Activated CD4-positive, alpha-beta T cell treated with anti-CD3 and anti-CD28 coated beads for 36 hours (primary cell): Measurements from ENCODE around the gene PPP2R3A. TPM values are rescaled to one million over a fixed set of nuclear protein-coding genes. Genes with fewer than 3 reads are reported as not detected.
A peak's percentile ranks its signal among the peaks of the same experiment; 100 is the strongest.
"Not testable (repeated sequence)": the region's sequence is repeated elsewhere in the genome, so short reads cannot be mapped to it uniquely, and the experiment has no call there.

Experiments used
- ATAC-seq: fragments of 200-7000 bp; cut with Tn5 transposase; one replicate; pipeline ENCODE4 v1.10.0; 2021; ENCODE audit warnings: mild to moderate bottlenecking, moderate library complexity
- CTCF ChIA-PET: fragments of 350-600 bp; sonication (Branson Sonifier 250); formaldehyde crosslinking; loops from one replicate; lab custom pipeline; 2021; ENCODE audit warnings: antibody characterized with exemption; lab: Charles Lee
- POLR2A ChIA-PET: fragments of 350-600 bp; sonication (Branson Sonifier 250); formaldehyde crosslinking; loops from one replicate; lab custom pipeline; 2021; ENCODE audit warnings: antibody characterized with exemption, inconsistent platforms; lab: Charles Lee
- DNase-seq: peaks from one replicate; pipeline ENCODE4 v3.0.0-alpha.2; 2020
- H3K27ac Mint-ChIP-seq: one replicate; pipeline ENCODE4 v1.8.0; 2021; ENCODE audit warnings: mixed read lengths
- H3K27me3 Mint-ChIP-seq: one replicate; pipeline ENCODE4 v1.8.0; 2021; ENCODE audit warnings: mixed read lengths
- H3K36me3 Mint-ChIP-seq: one replicate; pipeline ENCODE4 v1.8.0; 2021; ENCODE audit warnings: low read depth, mixed read lengths
- H3K4me1 Mint-ChIP-seq: one replicate; pipeline ENCODE4 v1.8.0; 2021; ENCODE audit warnings: mixed read lengths
- H3K4me3 Mint-ChIP-seq: one replicate; pipeline ENCODE4 v1.8.0; 2021; ENCODE audit warnings: mild to moderate bottlenecking, moderate library complexity, mixed read lengths
- H3K9me3 Mint-ChIP-seq: one replicate; pipeline ENCODE4 v1.8.0; 2021; ENCODE audit warnings: low read depth, mixed read lengths
- intact Hi-C, 2 experiments: fragments of 100-400 bp; cut with DNase I in 1 of 2; cut with micrococcal nuclease in 1 of 2; formaldehyde crosslinking; loops; one replicate each; pipeline versions ENCODE4 v1.14.2 to v1.15.1; 2022 to 2024; cut with DNase I, micrococcal nuclease
- total RNA-seq, 2 experiments: library from RNA; stranded (reverse); gene quantifications; one replicate each; pipeline ENCODE4 v1.2.3, GENCODE V29; 2021

The PPP2R3A gene
- total RNA-seq, 2 experiments from 2014 or later, result 0.18 to 0.51 TPM

DNA sequence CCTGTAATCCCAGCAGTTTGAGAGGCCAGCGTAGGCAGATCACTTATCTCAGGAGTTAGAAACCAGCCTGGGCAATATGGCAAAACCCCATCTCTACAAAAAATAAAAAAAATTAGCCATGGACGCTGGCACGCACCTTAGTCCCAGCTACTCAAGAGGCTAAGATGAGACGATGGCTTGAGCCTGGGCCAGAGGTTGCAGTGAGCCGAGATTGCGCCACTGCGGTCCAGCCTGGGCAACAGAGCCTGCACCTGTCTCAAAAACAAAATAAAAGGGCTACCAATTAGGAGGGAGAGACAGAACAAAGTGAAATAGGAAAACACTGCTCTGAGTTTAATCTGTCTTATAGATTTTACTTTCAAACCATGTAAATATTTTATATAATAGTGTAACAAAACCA, 196.8 kb downstream of the PPP2R3A start:
- ChIA-PET CTCF (no interaction called here), POLR2A (no interaction called here)
- H3K4me1 Mint-ChIP-seq, result peaks cover 71% of the 10 kb centered on the region
- H3K4me3 Mint-ChIP-seq, result no peak overlapping the region
- H3K27me3 Mint-ChIP-seq, result no peaks in the 10 kb centered on the region
- H3K27ac Mint-ChIP-seq, result no peak overlapping the region
- ATAC-seq (no peak), DNase-seq (no peak)
- intact Hi-C loops, result no loop called here
- H3K9me3 Mint-ChIP-seq, result peaks cover 1% of the 10 kb centered on the region
- peaks cover 23% of the 10 kb centered on the region for H3K36me3 Mint-ChIP-seq

DNA sequence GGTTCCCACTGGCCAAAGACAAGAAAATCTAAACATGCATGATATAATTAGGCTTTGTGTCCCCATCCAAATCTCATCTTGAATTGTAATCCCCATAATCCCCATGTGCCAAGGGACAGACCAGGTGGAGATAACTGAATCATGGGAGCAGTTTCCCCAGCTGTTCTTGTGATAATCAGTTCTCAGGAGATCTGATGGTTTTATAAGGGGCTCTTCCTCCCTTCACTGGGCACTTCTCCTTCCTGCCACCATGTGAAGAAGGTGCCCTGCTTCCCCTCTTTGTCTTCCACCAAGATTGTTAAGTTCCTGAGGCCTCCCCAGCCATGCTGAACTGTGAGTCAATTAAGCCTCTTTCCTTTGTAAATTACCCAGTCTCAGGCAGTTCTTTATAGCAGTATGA, 198.1 kb downstream of the PPP2R3A start:
- ATAC-seq, intact Hi-C loops, H3K9me3 Mint-ChIP-seq, H3K27me3 Mint-ChIP-seq, DNase-seq, H3K4me3 Mint-ChIP-seq: not testable (repeated sequence)
- Mint-ChIP-seq H3K27ac (peak overlapping the region; percentile 82), H3K36me3 (peaks cover 23% of the 10 kb centered on the region), H3K4me1 (peaks cover 72% of the 10 kb centered on the region)
- ChIA-PET CTCF (interaction anchor here (0.8 kb wide), 1 partner anchor 9 kb away, joined by 3 read pairs; no protein-coding TSS in a partner anchor), POLR2A (interaction anchor here (0.5 kb wide), 1 partner anchor 32 kb away, joined by 3 read pairs; the partner anchor contains the start of gene MSL2)

DNA sequence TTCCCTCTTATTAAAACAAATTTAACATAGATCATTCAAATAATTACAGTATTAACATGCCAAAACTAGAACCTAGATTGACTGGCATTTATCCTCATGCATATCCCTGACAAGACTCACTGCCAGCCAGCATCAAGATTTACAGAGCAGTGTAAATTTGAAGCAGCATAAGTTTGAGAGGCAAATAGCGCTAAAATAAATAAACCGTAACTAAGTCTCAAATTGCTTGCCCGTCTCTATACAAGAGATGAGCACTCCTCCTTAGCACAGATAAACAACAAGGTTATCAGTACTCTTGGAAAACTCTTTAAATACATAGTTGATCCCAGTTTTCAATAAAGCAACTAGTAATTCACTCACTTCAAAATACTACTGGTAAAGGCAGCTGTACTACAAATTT, 201.0 kb downstream of the PPP2R3A start:
- Mint-ChIP-seq H3K36me3 (peaks cover 14% of the 10 kb centered on the region), H3K4me1 (peaks cover 61% of the 10 kb centered on the region), H3K27ac (no peak overlapping the region), H3K4me3 (no peak overlapping the region), H3K9me3 (no peaks in the 10 kb centered on the region), H3K27me3 (no peaks in the 10 kb centered on the region)
- ATAC-seq (no peak), DNase-seq (no peak)
- intact Hi-C loops, result no loop called here
- ChIA-PET POLR2A (no interaction called here), CTCF (no interaction called here)

DNA sequence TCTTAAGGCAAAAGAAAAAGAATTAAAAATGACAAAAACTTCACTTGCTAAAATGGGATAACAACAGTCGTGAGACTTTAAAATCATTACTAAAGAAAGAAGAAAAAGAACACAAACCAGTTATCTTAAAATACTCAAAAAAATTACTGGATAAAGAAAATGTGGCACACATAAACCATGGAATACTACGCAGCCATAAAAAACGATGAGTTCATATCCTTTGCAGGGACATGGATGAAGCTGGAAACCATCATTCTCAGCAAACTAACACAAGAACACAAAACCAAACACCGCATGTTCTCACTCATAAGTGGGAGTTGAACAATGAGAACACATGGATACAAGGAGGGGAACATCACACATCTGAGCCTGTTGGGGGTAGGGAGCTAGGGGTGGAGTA, 202.7 kb downstream of the PPP2R3A start:
- intact Hi-C loops, H3K9me3 Mint-ChIP-seq, DNase-seq, H3K27me3 Mint-ChIP-seq, ATAC-seq, POLR2A ChIA-PET, H3K4me3 Mint-ChIP-seq: not testable (repeated sequence)
- H3K27ac Mint-ChIP-seq, result peak overlapping the region; percentile 65
- CTCF ChIA-PET, result interaction anchor here (0.7 kb wide), 1 partner anchor 22 kb away, joined by 3 read pairs; no protein-coding TSS in a partner anchor
- H3K36me3 Mint-ChIP-seq, result peaks cover 14% of the 10 kb centered on the region
- H3K4me1 Mint-ChIP-seq, result peaks cover 53% of the 10 kb centered on the region

DNA sequence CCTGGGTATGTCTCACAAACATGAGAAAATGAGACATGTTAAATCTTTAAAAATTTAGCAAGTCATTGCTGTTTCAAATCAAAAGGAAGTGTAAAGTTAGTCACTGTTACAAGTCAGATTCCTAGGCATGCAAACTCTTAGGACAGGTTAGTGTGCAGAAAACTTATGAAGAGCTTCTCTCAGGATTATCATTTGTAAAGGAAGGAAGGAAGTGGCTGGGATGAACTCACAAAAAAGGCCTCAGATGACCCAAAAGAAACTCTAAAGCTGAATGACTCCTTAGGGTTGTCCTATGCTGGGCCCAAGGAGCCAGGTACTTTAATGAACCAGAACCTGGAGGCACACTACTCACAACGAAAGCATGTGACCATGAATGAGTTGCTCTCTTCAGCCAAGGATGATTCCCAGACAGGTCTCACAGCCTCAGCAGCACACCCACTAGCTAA, 205.6 kb downstream of the PPP2R3A start:
- Mint-ChIP-seq H3K9me3 (no peaks in the 10 kb centered on the region), H3K4me1 (peaks cover 39% of the 10 kb centered on the region), H3K27me3 (no peaks in the 10 kb centered on the region), H3K36me3 (peaks cover 7% of the 10 kb centered on the region), H3K27ac (no peak overlapping the region), H3K4me3 (no peak overlapping the region)
- POLR2A ChIA-PET, result interaction anchor here (0.6 to 1.3 kb wide), 5 partner anchors 11 to 25 kb away, joined by 3 to 11 read pairs (median 4); partner anchors contain the start of gene MSL2
- DNase-seq (peak; percentile 41), ATAC-seq (peak; percentile 92)
- intact Hi-C loops, result loop anchor here (1.0 to 2.0 kb wide), 3 partner anchors 12 to 22 kb away; no protein-coding TSS in a partner anchor
- CTCF ChIA-PET, result interaction anchor here (0.5 to 1.9 kb wide), 8 partner anchors 10 to 1900 kb away, joined by 3 to 5 read pairs (median 3); no protein-coding TSS in a partner anchor

DNA sequence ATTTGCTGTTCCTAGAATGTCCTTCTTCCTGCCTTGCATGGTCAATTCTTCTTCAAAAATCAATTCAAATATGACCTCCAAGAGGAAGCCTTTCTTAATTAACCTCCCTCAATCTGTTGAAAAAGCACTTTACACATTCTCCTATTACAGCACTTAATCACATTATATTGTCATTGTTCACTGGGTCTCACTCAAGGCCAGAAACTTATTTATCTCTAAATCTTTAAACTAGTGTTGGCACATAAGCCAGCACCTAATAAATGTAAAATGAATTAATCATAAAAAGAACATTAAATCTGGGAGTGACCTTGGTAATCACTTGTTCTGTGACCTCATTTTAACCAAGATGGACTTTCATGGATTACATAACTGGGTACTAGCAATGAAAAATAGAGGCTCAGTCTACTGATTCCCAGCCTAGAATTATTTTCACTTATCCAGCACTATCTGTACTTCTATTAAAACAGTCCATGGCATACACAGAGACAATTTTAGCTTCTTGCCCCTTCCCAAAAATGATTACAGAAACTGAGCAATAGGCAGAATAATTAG, 208.5 kb downstream of the PPP2R3A start:
- intact Hi-C loops, result no loop called here
- CTCF ChIA-PET, result no interaction called here
- Mint-ChIP-seq H3K36me3 (peaks cover 7% of the 10 kb centered on the region), H3K4me3 (no peak overlapping the region), H3K27ac (peak overlapping the region; percentile 30), H3K27me3 (no peaks in the 10 kb centered on the region), H3K9me3 (no peaks in the 10 kb centered on the region), H3K4me1 (peaks cover 27% of the 10 kb centered on the region)
- ATAC-seq (no peak), DNase-seq (no peak)
- POLR2A ChIA-PET, result interaction anchor here (0.7 kb wide), 1 partner anchor 7 kb away, joined by 3 read pairs; no protein-coding TSS in a partner anchor

DNA sequence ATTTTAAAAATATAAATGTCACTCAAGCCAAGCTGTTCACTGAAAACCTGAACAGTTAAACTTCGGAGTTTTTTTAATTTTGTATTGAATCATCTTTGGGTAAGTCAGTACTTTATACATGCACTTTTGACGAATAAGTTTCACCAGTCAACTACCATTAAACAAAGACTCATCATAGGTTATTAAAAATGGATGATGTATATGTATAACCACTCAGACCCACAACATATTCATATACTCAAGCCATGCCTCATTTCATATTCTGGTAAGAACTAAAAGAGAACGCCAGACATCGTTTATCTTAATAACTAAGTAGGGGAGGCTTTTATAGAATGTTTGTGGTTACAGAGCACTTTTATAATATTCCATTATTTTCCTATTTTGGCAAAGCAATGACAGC, 212.3 kb downstream of the PPP2R3A start:
- no peak overlapping the region for H3K27ac Mint-ChIP-seq
- no peak for DNase-seq
- ChIA-PET CTCF (no interaction called here), POLR2A (no interaction called here)
- intact Hi-C loops, result loop anchor here in 1 of 2 experiments (5.0 kb wide), 1 partner anchor 101 kb away; no protein-coding TSS in a partner anchor
- peaks cover 7% of the 10 kb centered on the region for H3K36me3 Mint-ChIP-seq
- no peaks in the 10 kb centered on the region for H3K9me3 Mint-ChIP-seq
- H3K4me3 Mint-ChIP-seq, result no peak overlapping the region
- no peaks in the 10 kb centered on the region for H3K27me3 Mint-ChIP-seq
- H3K4me1 Mint-ChIP-seq, result peaks cover 56% of the 10 kb centered on the region
- ATAC-seq, result peak; percentile 40

DNA sequence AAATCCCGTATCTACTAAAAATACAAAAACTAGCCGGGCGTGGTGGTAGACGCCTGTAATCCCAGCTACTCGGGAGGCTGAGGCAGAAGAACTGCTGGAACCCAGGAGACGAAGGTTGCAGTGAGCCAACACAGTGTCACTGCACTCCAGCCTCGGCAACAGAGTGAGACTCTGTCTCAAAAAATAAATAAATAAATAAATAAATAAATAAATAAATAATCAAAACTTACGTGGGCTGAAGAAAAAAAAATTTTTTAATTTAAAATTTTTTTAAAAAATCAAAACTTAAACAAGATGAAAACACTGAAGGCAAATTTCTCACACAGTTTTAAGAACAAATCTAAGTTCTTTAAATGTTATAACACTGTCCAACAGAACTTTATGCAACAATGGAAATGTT, 216.2 kb downstream of the PPP2R3A start:
- Mint-ChIP-seq H3K4me1 (peaks cover 77% of the 10 kb centered on the region), H3K27me3 (no peaks in the 10 kb centered on the region), H3K4me3 (no peak overlapping the region), H3K36me3 (peaks cover 6% of the 10 kb centered on the region), H3K9me3 (no peaks in the 10 kb centered on the region), H3K27ac (no peak overlapping the region)
- intact Hi-C loops, result no loop called here
- DNase-seq (no peak), ATAC-seq (no peak)
- POLR2A ChIA-PET, result interaction anchor here (1.2 kb wide), 1 partner anchor 10 kb away, joined by 4 read pairs; no protein-coding TSS in a partner anchor
- CTCF ChIA-PET, result interaction anchor here (0.7 to 1.3 kb wide), 4 partner anchors 10 to 103 kb away, joined by 3 to 4 read pairs (median 4); no protein-coding TSS in a partner anchor

DNA sequence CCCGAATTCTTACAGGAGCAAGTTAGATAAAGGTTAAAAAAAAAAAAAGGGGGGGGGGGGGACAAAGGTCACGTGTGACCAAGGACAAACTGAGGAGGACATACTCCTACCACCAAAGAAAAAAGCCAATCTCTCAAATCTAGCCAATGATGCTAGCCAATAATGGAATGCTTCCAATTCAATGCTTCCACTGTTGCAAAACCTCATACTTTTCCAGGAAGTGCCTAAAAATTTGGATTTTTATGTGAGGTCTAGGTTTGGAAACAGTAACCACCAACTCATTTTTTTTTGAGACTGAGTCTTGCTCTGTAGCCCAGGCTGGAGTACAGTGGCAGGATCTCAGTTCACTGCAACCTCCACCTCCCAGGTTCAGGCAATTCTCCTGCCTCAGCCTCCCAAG, 219.2 kb downstream of the PPP2R3A start:
- H3K27ac Mint-ChIP-seq, result no peak overlapping the region
- no peak overlapping the region for H3K4me3 Mint-ChIP-seq
- no peaks in the 10 kb centered on the region for H3K27me3 Mint-ChIP-seq
- ATAC-seq (no peak), DNase-seq (no peak)
- intact Hi-C loops, result no loop called here
- CTCF ChIA-PET, result interaction anchor here (0.6 to 1.1 kb wide), 3 partner anchors 10 to 1982 kb away, joined by 3 read pairs; no protein-coding TSS in a partner anchor
- H3K4me1 Mint-ChIP-seq, result peaks cover 85% of the 10 kb centered on the region
- no peaks in the 10 kb centered on the region for H3K9me3 Mint-ChIP-seq
- POLR2A ChIA-PET, result no interaction called here
- peaks cover 4% of the 10 kb centered on the region for H3K36me3 Mint-ChIP-seq

DNA sequence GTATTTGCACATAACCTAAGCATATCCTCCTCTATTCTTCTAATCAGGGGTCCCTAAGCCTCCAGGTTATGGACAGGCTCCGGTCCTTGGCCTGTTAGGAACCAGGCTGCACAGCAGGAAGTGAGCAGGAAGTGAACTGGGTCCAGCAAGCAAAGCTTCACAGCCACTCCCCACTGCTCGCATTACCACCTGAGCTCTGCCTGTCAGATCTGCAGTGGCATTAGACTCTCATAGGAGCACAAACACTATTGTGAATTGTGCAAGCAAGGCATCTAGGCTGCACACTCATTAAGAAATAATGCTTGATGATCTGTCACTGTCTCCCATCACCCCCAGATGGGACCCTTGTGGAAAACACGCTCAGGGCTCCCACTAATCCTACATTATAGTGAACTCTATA, 220.8 kb downstream of the PPP2R3A start:
- CTCF ChIA-PET, result interaction anchor here (1.1 kb wide), 1 partner anchor 11 kb away, joined by 3 read pairs; no protein-coding TSS in a partner anchor
- H3K9me3 Mint-ChIP-seq, result no peaks in the 10 kb centered on the region
- POLR2A ChIA-PET, result no interaction called here
- H3K27ac Mint-ChIP-seq, result peak overlapping the region; percentile 34
- intact Hi-C loops, result no loop called here
- peaks cover 14% of the 10 kb centered on the region for H3K36me3 Mint-ChIP-seq
- H3K27me3 Mint-ChIP-seq, result no peaks in the 10 kb centered on the region
- H3K4me3 Mint-ChIP-seq, result no peak overlapping the region
- peak; percentile 34 for ATAC-seq
- peak; percentile 32 for DNase-seq
- H3K4me1 Mint-ChIP-seq, result peaks cover 91% of the 10 kb centered on the region

DNA sequence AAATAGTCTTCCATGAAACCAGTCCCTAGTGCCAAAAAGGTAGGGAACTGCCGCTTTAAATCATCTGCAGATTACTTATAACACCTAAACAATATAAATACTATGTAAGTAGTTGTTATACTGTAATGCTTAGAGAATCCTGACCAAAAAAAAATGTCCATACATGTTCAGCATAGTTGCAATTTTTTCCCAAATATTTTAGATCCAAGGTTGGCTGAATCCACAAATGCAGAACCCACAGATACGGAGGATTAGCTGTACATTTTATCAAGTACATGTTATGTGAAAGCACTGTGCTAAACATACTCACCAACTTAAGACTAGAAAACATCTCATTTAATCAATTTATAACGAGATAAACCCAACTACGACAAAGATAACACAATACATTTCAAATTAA, 221.3 kb downstream of the PPP2R3A start:
- Mint-ChIP-seq H3K36me3 (peaks cover 19% of the 10 kb centered on the region), H3K4me3 (no peak overlapping the region), H3K4me1 (peaks cover 93% of the 10 kb centered on the region), H3K27ac (no peak overlapping the region), H3K9me3 (no peaks in the 10 kb centered on the region), H3K27me3 (no peaks in the 10 kb centered on the region)
- ATAC-seq (no peak), DNase-seq (no peak)
- ChIA-PET POLR2A (no interaction called here), CTCF (interaction anchor here (1.1 kb wide), 1 partner anchor 11 kb away, joined by 3 read pairs; no protein-coding TSS in a partner anchor)
- intact Hi-C loops, result no loop called here
